Panc1 (cell line): ENCODE data around the gene DENND2A. TPM values are rescaled to one million over a fixed set of nuclear protein-coding genes. Genes with fewer than 3 reads are reported as not detected.
"Not testable (repeated sequence)": the region's sequence is repeated elsewhere in the genome, so short reads cannot be mapped to it uniquely, and the experiment has no call there.

ENCODE experiments used
- ATAC-seq: fragments of 200-7000 bp; cut with Tn5 transposase; 2 replicates; pipeline ENCODE4 v1.9.1; 2020; ENCODE audit warnings: mild to moderate bottlenecking, moderate library complexity
- BruUV-seq: library from RNA; stranded (reverse); fragments of 400-500 nt; replicated peaks from 2 replicates; lab custom pipeline; 2021; lab: Mats Ljungman, UMichigan
- CTCF ChIA-PET: fragments of 300-600 bp; sonication (Branson Sonifier 250); formaldehyde crosslinking; loops from one replicate; lab custom pipeline; 2022; ENCODE audit warnings: antibody characterized with exemption; lab: Charles Lee
- POLR2A ChIA-PET: fragments of 300-600 bp; sonication (Branson Sonifier 250); formaldehyde crosslinking; loops from one replicate; lab custom pipeline; 2022; ENCODE audit warnings: antibody characterized with exemption; lab: Charles Lee
- DNase-seq: peaks from one replicate; pipeline ENCODE4 v3.0.0-alpha.2; 2010; ENCODE audit warnings: low read depth, low spot score
- H3K27ac ChIP-seq: 2 replicates; pipeline ENCODE4 v1.5.1; 2011; ENCODE audit warnings: mild to moderate bottlenecking, low read length, inconsistent platforms
- H3K27me3 ChIP-seq: fragments of 200-500 bp; sonication (Bioruptor generic); 2 replicates; pipeline ENCODE4 v1.6.0; 2014; ENCODE audit warnings: low read length, inconsistent platforms; ENCODE audit not compliant: control insufficient read depth, insufficient read depth
- H3K36me3 ChIP-seq: fragments of 200-500 bp; sonication (Bioruptor generic); 2 replicates; pipeline ENCODE4 v1.5.1; 2014; ENCODE audit warnings: inconsistent platforms, mild to moderate bottlenecking, low read length, moderate library complexity; ENCODE audit not compliant: control insufficient read depth, insufficient read depth
- H3K4me1 ChIP-seq: 2 replicates; pipeline ENCODE4 v1.5.1; 2011; ENCODE audit warnings: inconsistent platforms, mild to moderate bottlenecking, low read length, moderate library complexity; ENCODE audit not compliant: control insufficient read depth, insufficient read depth
- H3K4me3 ChIP-seq, 2 experiments: 2 replicates each; pipeline ENCODE4 v1.5.1; 2011 to 2012; ENCODE audit warnings: low read depth in 2 of 2, low read length in 2 of 2, mild to moderate bottlenecking in 2 of 2, inconsistent platforms in 1 of 2, moderate library complexity in 1 of 2
- H3K9me3 ChIP-seq: fragments of 200-500 bp; sonication (Bioruptor generic); 2 replicates; pipeline ENCODE4 v1.5.1; 2014; ENCODE audit warnings: low read depth, mild to moderate bottlenecking, inconsistent platforms, low read length, moderate library complexity; ENCODE audit not compliant: control insufficient read depth, insufficient read depth
- POLR2AphosphoS5 ChIP-seq: IDR thresholded peaks from 2 replicates; pipeline ENCODE4 v1.6.1; 2012; ENCODE audit warnings: mild to moderate bottlenecking, low read depth, low read length, moderate library complexity
- SIN3A ChIP-seq: IDR thresholded peaks from 2 replicates; pipeline ENCODE4 v1.6.1; 2012; ENCODE audit warnings: low read depth, mild to moderate bottlenecking, low read length, moderate library complexity, borderline replicate concordance; ENCODE audit not compliant: insufficient read depth
- TCF7L2 ChIP-seq: IDR thresholded peaks from 2 replicates; pipeline ENCODE4 v1.6.1; 2011; ENCODE audit warnings: mild to moderate bottlenecking, low read depth, low read length, inconsistent platforms
- in situ Hi-C: cut with HindIII; loops from 2 replicates; pipeline ENCODE4 v1.10.0; 2016; ENCODE audit warnings: low sequenced_read_pairs, low pct_unique_long_range_greater_than_20kb
- intact Hi-C: fragments of 100-400 bp; cut with micrococcal nuclease; formaldehyde crosslinking; loops from one replicate; pipeline ENCODE4 v1.10.0; 2022; ENCODE audit not compliant: unreplicated experiment
- total RNA-seq: library from RNA; stranded (reverse); gene quantifications from one replicate; pipeline ENCODE4 v1.2.1, GENCODE V29; 2021; ENCODE audit not compliant: unreplicated experiment
- TF ChIP-seq, protein P1 (sequence below): fragments of 450-650 bp; IDR thresholded peaks from 2 replicates; pipeline ENCODE4 v1.5.1; 2017; ENCODE audit warnings: mild to moderate bottlenecking
- TF ChIP-seq, protein P2 (sequence below), 2 experiments: IDR thresholded peaks; 2 replicates each; pipeline ENCODE4 v1.6.1; 2011 to 2012; ENCODE audit warnings: low read depth in 2 of 2, control low read depth in 1 of 2, low read length in 1 of 2, mild to moderate bottlenecking in 1 of 2, moderate library complexity in 1 of 2; ENCODE audit not compliant: insufficient read depth in 1 of 2

The DENND2A gene
- total RNA-seq, 1 experiment from 2014 or later = 1.4 TPM

DNA sequence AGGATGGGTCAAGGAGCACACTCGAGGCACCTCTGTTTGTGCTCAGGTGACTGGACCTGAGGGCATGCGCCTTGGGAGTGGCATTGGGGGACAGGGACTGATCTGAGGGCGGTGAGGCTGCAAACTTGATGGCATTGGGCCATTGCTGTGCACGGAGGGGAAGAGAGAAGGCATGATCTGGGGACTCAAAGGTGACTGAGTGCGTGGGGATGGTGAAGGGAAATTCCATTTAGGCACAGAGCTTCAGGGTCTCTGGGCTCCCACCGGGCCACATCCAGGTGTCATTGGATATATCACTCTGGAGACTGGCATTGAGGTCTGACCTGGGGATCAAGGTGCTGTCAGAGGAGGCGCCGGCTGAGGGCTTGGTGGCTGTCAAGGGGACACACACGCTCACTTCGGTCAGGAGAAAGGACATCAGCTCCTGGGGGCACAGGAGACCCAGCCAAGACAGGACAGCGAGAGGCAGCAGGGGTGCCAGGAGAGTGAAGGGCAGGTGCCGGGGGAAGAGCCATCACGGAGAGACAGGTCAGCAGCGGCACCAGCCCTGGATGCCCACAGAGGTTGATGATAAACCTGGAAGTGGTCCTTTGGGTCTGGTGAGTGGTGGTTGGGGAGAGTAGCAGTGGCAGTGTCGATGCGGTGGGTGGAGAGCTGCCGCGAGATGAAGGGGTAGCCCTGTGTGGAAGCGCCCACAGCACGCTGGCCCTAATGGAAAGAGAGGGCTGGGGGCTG is 37.6 kb upstream of the DENND2A start:
- Histone ChIP-seq H3K4me3 (no peak overlapping the region), H3K27ac (no peak overlapping the region), H3K9me3 (no peaks in the 10 kb centered on the region), H3K27me3 (no peaks in the 10 kb centered on the region), H3K36me3 (no peaks in the 10 kb centered on the region), H3K4me1 (no peaks in the 10 kb centered on the region; the same call in 1 of the 2 replicates)
- no TSS peak for BruUV-seq
- no peak for ATAC-seq
- CTCF ChIA-PET = no interaction called here
- DNase-seq = no peak
- in situ Hi-C loops (no loop called here), intact Hi-C loops (loop anchor here (10.0 kb wide), 1 partner anchor 307 kb away; no protein-coding TSS in a partner anchor)
- TF ChIP-seq SIN3A (no peak), POLR2AphosphoS5 (no peak), TCF7L2 (no peak)
- TF ChIP-seq, protein P1, sequence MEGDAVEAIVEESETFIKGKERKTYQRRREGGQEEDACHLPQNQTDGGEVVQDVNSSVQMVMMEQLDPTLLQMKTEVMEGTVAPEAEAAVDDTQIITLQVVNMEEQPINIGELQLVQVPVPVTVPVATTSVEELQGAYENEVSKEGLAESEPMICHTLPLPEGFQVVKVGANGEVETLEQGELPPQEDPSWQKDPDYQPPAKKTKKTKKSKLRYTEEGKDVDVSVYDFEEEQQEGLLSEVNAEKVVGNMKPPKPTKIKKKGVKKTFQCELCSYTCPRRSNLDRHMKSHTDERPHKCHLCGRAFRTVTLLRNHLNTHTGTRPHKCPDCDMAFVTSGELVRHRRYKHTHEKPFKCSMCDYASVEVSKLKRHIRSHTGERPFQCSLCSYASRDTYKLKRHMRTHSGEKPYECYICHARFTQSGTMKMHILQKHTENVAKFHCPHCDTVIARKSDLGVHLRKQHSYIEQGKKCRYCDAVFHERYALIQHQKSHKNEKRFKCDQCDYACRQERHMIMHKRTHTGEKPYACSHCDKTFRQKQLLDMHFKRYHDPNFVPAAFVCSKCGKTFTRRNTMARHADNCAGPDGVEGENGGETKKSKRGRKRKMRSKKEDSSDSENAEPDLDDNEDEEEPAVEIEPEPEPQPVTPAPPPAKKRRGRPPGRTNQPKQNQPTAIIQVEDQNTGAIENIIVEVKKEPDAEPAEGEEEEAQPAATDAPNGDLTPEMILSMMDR = no peak
- TF ChIP-seq, protein P2, sequence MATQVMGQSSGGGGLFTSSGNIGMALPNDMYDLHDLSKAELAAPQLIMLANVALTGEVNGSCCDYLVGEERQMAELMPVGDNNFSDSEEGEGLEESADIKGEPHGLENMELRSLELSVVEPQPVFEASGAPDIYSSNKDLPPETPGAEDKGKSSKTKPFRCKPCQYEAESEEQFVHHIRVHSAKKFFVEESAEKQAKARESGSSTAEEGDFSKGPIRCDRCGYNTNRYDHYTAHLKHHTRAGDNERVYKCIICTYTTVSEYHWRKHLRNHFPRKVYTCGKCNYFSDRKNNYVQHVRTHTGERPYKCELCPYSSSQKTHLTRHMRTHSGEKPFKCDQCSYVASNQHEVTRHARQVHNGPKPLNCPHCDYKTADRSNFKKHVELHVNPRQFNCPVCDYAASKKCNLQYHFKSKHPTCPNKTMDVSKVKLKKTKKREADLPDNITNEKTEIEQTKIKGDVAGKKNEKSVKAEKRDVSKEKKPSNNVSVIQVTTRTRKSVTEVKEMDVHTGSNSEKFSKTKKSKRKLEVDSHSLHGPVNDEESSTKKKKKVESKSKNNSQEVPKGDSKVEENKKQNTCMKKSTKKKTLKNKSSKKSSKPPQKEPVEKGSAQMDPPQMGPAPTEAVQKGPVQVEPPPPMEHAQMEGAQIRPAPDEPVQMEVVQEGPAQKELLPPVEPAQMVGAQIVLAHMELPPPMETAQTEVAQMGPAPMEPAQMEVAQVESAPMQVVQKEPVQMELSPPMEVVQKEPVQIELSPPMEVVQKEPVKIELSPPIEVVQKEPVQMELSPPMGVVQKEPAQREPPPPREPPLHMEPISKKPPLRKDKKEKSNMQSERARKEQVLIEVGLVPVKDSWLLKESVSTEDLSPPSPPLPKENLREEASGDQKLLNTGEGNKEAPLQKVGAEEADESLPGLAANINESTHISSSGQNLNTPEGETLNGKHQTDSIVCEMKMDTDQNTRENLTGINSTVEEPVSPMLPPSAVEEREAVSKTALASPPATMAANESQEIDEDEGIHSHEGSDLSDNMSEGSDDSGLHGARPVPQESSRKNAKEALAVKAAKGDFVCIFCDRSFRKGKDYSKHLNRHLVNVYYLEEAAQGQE (IDR thresholded peaks at IDR 0.05; ENCODE audit: insufficient read depth in 1 of 2, low read depth in 2 of 2, low read length in 1 of 2) = no peak
- POLR2A ChIA-PET = no interaction called here

DNA sequence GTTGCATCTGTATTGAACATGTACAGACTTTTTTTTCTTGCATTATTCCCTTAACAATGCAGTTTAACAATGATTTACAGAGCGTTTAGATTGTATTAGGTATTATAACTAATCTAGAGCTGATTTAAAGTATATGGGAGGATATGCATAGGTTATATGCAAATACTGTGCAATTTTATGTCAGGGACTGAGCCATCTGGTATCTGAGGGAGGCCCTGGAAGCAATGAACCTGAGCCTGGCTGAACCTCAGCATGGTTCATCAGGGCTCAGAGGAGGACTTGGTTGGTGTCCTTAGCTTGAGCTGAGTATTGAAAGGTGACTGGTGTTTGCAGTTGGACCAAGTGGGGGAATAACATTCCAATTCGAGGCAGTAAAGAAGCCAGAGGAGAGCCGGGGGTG is 36.9 kb upstream of the DENND2A start:
- TF ChIP-seq, protein P1 = no peak
- no peak for TF ChIP-seq TCF7L2
- TF ChIP-seq, protein P2 (IDR thresholded peaks at IDR 0.05; ENCODE audit: insufficient read depth in 1 of 2, low read depth in 2 of 2, low read length in 1 of 2) = no peak
- no peak for TF ChIP-seq SIN3A
- TF ChIP-seq POLR2AphosphoS5 = no peak
- intact Hi-C loops = loop anchor here (10.0 kb wide), 1 partner anchor 307 kb away; no protein-coding TSS in a partner anchor
- no peaks in the 10 kb centered on the region for H3K27me3 ChIP-seq
- BruUV-seq = no TSS peak
- no peak for DNase-seq
- no peak overlapping the region for H3K4me3 ChIP-seq
- no peaks in the 10 kb centered on the region for H3K36me3 ChIP-seq
- CTCF ChIA-PET = no interaction called here
- H3K9me3 ChIP-seq = no peaks in the 10 kb centered on the region
- H3K4me1 ChIP-seq = no peaks in the 10 kb centered on the region; the same call in 1 of the 2 replicates
- H3K27ac ChIP-seq = no peak overlapping the region
- in situ Hi-C loops = no loop called here
- no peak for ATAC-seq
- POLR2A ChIA-PET = no interaction called here

DNA sequence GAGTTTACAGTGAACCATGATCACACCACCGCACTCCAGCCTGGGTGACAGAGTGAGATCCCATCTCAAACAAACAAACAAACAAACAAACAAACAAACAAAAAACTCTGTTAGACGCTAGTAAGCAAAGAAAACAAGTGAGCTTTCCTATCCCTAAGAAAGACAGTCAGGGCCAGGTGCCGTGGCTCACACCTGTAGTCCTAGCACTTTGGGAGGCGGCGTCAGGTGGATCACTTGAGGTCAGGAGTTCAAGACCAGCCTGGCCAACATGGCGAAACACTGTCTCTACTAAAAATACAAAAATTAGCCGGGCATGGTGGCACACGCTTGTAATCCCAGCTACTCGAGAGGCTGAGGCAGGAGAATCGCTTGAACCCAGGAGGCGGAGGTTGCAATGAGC is 36.3 kb upstream of the DENND2A start:
- H3K9me3 ChIP-seq, H3K36me3 ChIP-seq, DNase-seq, ATAC-seq, POLR2A ChIA-PET, BruUV-seq, H3K27me3 ChIP-seq, H3K4me3 ChIP-seq, H3K27ac ChIP-seq, CTCF ChIA-PET, H3K4me1 ChIP-seq, in situ Hi-C loops: not testable (repeated sequence)
- intact Hi-C loops = loop anchor here (10.0 kb wide), 1 partner anchor 308 kb away; no protein-coding TSS in a partner anchor
